ENCODE measurements around the gene SRSF9. TPM values are rescaled to one million over a fixed set of nuclear protein-coding genes. Genes with fewer than 3 reads are reported as not detected.
"Not testable (repeated sequence)": the region's sequence is repeated elsewhere in the genome, so short reads cannot be mapped to it uniquely, and the experiment has no call there.

The SRSF9 gene
- polyA plus RNA-seq, 1 donor from 2014 or later: 204 TPM

DNA sequence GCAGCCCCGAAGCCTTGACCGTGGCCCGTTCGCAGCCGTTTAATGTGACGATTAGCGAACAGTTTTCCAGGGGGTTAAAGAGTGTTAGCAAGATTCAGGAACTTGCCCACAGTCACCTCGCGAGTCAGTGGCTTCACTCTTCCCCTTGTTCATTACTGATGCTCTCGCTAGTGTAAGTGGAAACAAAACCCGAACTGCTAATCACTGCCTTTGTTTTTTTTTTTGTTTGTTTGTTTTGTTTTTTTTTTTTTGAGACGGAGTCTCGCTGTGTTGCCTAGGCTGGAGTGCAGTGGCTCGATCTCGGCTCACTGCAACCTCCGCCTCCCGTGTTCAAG, 22.7 kb downstream of the SRSF9 start:
- not testable (repeated sequence) for H3K27me3 Mint-ChIP-seq
- peak overlapping the region; percentile 90 to 99 (median 98) for H3K4me3 Mint-ChIP-seq

DNA sequence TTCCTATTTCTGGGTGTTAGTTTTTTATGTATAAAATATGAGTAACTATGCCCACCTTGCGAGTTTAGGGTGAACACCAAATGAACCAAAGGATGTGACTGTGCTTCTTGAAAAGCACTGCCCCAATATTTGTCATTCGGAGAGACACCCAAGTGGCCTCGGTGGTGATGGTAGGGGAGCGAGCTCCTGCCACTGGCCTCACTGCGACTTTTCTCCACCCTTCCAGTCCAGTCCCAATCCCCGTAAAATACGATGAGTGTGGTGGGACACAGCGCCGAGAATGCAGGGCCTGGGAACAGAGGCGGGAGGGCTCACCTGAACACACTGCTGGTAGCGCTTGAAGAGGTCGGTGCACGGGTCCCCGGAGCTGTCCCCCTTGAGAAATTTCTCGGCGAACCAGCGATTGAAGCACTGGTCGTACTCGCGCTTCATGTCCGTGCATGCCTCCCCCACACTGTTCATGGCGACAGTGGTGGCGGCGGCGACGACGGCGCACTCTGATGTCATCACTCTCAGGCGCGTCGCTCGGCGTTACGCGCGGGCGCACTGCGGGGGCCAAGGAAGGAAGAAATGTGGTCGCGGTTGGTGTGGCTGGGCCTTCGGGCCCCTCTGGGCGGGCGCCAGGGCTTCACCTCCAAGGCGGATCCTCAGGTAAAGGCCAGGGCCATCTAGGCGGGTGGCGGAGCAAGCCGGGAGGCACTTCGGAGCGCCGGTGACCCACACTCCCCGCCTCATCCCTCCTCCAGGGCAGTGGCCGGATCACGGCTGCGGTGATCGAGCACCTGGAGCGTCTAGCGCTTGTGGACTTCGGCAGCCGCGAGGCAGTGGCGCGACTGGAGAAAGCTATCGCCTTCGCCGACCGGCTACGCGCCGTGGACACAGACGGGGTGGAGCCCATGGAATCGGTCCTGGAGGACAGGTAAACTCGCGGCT, 23.4 kb downstream of the SRSF9 start, which contains the start of the genes GATC and TRIAP1:
GATC (plus strand) TSS at position 534 of the 933 bp plus-strand sequence; CDS start at position 571, 37 bp downstream.
TRIAP1 (minus strand) TSS at position 474 of the 933 bp plus-strand sequence; CDS start at position 462, 12 bp downstream.
- no peaks in the 10 kb centered on the region for H3K36me3 Mint-ChIP-seq
- H3K27ac Mint-ChIP-seq: peak within 1 kb of the TSS; percentile 83 to 100 (median 97)
- peaks cover 6 to 18% (median 16%) of the 10 kb centered on the region in 3 donors for H3K4me1 Mint-ChIP-seq
- no peaks in the 10 kb centered on the region for H3K9me3 Mint-ChIP-seq
- peaks cover 1% of the 10 kb centered on the region for H3K27me3 Mint-ChIP-seq
- H3K4me3 Mint-ChIP-seq: peak within 1 kb of the TSS; percentile 90 to 99 (median 98)

More for the DNA sequence above, 22.7 kb downstream of the SRSF9 start:
- Mint-ChIP-seq H3K27ac (peak overlapping the region; percentile 83 to 100 (median 97)), H3K4me1 (peaks cover 6 to 18% (median 15%) of the 10 kb centered on the region in 3 donors)
- not testable (repeated sequence) for H3K9me3 Mint-ChIP-seq, H3K36me3 Mint-ChIP-seq

DNA sequence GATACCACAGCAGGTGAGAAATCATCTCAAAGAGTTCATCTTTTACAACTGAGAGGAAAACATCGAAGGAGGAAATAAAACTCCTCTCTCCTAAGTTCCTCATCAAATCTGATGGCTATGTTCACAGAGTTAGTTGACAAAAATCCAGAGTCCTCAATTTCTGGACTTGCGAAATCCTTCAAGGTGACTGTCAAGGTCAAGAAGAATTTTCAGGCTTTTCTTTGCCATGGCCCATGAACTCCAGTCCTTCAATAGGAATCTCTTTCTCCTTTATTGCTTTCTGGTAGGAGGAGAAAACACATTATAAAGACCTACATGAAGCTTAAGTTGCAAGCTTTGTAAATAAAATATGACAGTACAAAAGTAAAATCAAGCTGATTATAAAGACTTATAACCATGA, 24.9 kb downstream of the SRSF9 start:
- Mint-ChIP-seq H3K27me3 (peaks cover 1% of the 10 kb centered on the region), H3K4me1 (peaks cover 14 to 22% (median 19%) of the 10 kb centered on the region in 3 donors), H3K4me3 (peak overlapping the region in 3 of 4 donors; percentile 68 to 98 (median 90)), H3K27ac (peak overlapping the region in 2 of 3 donors; percentile 46 to 83), H3K9me3 (no peaks in the 10 kb centered on the region), H3K36me3 (no peaks in the 10 kb centered on the region)

DNA sequence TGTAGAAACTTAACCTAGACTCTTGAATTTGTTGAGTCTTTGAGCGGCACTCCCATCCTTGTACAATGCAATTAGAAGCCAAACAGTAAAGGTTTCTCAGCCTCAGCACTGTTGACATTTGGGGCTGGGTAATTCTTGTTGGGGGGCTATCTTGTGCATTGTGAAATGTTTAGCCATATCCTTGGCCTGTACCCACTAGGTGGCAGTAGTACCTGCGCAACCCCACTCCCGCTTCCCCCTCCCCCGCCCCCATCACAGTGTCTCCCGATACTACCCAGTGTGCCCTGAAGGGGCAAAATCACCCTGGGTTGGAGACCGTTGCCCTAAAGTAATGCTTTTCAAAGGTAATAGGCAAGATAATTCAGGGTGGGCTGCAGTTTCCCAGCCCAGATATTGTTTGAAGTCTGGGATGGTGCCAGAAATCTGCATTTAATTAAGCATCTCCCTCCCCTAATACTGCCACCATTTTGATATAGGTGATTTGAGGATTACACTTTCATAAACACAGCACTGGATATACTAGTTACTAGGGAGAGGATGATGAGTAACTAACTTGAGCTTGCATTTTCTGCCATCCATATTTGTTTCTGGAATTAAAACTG, 29.8 kb downstream of the SRSF9 start:
- H3K4me1 Mint-ChIP-seq: peaks cover 16 to 20% (median 19%) of the 10 kb centered on the region in 3 donors
- H3K9me3 Mint-ChIP-seq: no peaks in the 10 kb centered on the region
- H3K36me3 Mint-ChIP-seq: no peaks in the 10 kb centered on the region
- H3K27ac Mint-ChIP-seq: peak overlapping the region in 1 of 3 donors; percentile 85
- peak overlapping the region in 3 of 4 donors; percentile 74 to 97 (median 93) for H3K4me3 Mint-ChIP-seq
- no peaks in the 10 kb centered on the region for H3K27me3 Mint-ChIP-seq

- H3K4me1 Mint-ChIP-seq: peaks cover 16 to 19% (median 18%) of the 10 kb centered on the region in 3 donors
- H3K36me3 Mint-ChIP-seq: no peaks in the 10 kb centered on the region
- H3K27me3 Mint-ChIP-seq: peaks cover 3% of the 10 kb centered on the region
- H3K9me3 Mint-ChIP-seq: no peaks in the 10 kb centered on the region
- peak overlapping the region; percentile 85 to 98 (median 97) for H3K27ac Mint-ChIP-seq
- peak overlapping the region; percentile 93 to 99 (median 96) for H3K4me3 Mint-ChIP-seq
Observed at GRCh38 chr12:120438495-120439198, 30.9 kb downstream of the SRSF9 start.

GRCh38 chr12:120437735-120438494, 31.6 kb downstream of the SRSF9 start, which contains the start of gene COX6A1:
Gene COX6A1 (plus strand): TSS chr12:120438113. CDS start chr12:120438127, 14 bp downstream.
- Mint-ChIP-seq H3K4me3 (peak within 1 kb of the TSS; percentile 93 to 99 (median 96)), H3K9me3 (no peaks in the 10 kb centered on the region), H3K4me1 (peaks cover 16 to 19% (median 18%) of the 10 kb centered on the region in 3 donors), H3K36me3 (no peaks in the 10 kb centered on the region), H3K27ac (peak within 1 kb of the TSS; percentile 85 to 98 (median 97)), H3K27me3 (peaks cover 6% of the 10 kb centered on the region)

DNA sequence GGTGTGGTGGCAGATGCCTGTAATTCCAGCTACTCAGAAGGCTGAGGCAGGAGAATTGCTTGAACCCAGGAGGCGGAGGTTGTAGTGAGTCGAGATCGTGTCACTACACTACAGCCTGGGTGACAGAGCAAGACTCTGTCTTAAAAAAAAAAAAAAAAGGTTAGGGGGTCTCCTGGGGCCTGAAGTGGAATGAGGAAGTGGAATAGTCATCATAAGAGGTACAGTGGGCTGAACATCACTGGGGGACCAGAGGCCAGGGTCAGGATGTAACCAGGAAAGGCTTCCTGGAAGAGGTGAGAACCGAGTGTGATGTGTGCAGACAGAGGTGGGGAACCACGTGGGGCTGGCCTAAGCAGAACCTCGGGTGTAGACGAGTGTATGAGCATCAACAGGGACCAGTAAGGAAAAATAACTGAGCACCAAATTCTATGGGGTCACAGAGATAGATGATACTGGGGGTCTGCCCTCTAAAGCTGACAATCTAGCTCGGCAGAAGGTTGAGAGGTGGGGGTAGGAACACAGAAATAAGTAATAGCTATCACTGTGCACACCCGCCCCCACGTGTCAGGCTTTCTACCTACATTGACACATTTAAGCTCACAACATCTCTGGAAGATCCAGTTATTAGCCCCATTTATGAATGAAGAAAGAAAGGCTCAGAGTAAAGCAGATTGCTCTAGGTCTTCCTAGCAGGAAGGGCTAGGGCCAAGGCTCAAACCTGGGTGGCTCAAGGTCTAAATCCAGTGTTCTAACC, 36.6 kb downstream of the SRSF9 start:
- Mint-ChIP-seq H3K27ac (no peak overlapping the region), H3K9me3 (peaks cover 0 to 1% (median 0%) of the 10 kb centered on the region in 3 donors), H3K4me3 (no peak overlapping the region), H3K36me3 (no peaks in the 10 kb centered on the region), H3K4me1 (peaks cover 7 to 9% (median 8%) of the 10 kb centered on the region in 3 donors), H3K27me3 (peaks cover 13% of the 10 kb centered on the region)

GRCh38 chr12:120429368-120429767, 40.2 kb downstream of the SRSF9 start:
- Mint-ChIP-seq H3K4me3 (no peak overlapping the region), H3K27ac (no peak overlapping the region), H3K27me3 (peaks cover 12% of the 10 kb centered on the region), H3K36me3 (no peaks in the 10 kb centered on the region), H3K4me1 (peaks cover 0 to 3% (median 2%) of the 10 kb centered on the region in 3 donors), H3K9me3 (peaks cover 0 to 1% (median 0%) of the 10 kb centered on the region in 3 donors)

- peaks cover 11% of the 10 kb centered on the region for H3K27me3 Mint-ChIP-seq
- H3K9me3 Mint-ChIP-seq: peaks cover 0 to 1% (median 0%) of the 10 kb centered on the region in 3 donors
- H3K4me1 Mint-ChIP-seq: peaks cover 0 to 3% (median 2%) of the 10 kb centered on the region in 3 donors
- H3K4me3 Mint-ChIP-seq: no peak overlapping the region
- no peaks in the 10 kb centered on the region for H3K36me3 Mint-ChIP-seq
- H3K27ac Mint-ChIP-seq: no peak overlapping the region
Observed at GRCh38 chr12:120428597-120429229, 40.8 kb downstream of the SRSF9 start.

GRCh38 chr12:120425797-120426196, 43.8 kb downstream of the SRSF9 start:
- Mint-ChIP-seq H3K4me1 (peaks cover 0 to 5% (median 2%) of the 10 kb centered on the region in 3 donors), H3K27ac (no peak overlapping the region), H3K36me3 (no peaks in the 10 kb centered on the region), H3K4me3 (no peak overlapping the region), H3K9me3 (peaks cover 0 to 1% (median 0%) of the 10 kb centered on the region in 3 donors), H3K27me3 (peaks cover 6% of the 10 kb centered on the region)

DNA sequence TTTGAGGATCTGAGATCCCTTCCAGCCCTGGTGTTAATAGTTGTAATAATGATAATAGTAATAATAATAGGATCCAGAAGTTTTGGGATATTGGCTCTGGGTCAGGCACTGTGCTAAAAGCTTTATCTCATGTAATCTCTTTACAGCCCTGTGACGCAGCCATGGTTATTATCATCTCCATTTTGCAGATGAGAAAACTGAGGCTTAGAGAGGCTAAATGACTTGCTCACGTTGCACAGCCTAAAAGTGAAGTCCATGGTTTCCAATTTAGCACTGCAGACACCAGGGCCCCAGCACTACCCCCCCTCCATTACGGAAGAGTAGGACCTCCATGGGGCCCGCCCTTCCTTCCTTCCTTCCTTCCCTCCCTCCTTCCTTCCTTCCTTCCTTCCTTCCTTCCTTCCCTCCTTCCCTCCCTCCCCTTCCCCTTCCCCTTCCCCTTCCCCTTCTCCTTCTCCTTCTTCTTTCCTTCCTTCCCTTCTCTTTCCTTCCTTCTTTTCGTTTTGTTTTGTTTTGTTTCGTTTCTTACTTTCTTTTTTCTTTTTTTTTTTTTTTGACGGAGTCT, 46.6 kb downstream of the SRSF9 start:
- Mint-ChIP-seq H3K4me3 (peak overlapping the region in 1 of 4 donors; percentile 71), H3K36me3 (no peaks in the 10 kb centered on the region), H3K27ac (no peak overlapping the region), H3K27me3 (peaks cover 2% of the 10 kb centered on the region), H3K9me3 (no peaks in the 10 kb centered on the region), H3K4me1 (peaks cover 0 to 2% (median 0%) of the 10 kb centered on the region in 3 donors)

GRCh38 chr12:120421701-120422100, 47.8 kb downstream of the SRSF9 start:
- Mint-ChIP-seq H3K4me1 (peaks cover 0 to 2% (median 0%) of the 10 kb centered on the region in 3 donors), H3K36me3 (no peaks in the 10 kb centered on the region), H3K4me3 (no peak overlapping the region), H3K27me3 (peaks cover 2% of the 10 kb centered on the region), H3K27ac (no peak overlapping the region), H3K9me3 (no peaks in the 10 kb centered on the region)

Data from IgD-negative memory B cell (primary cell).